Stomach (tissue), 9 donors: Measurements from ENCODE around the gene ANK2. TPM values are rescaled to one million over a fixed set of nuclear protein-coding genes. Genes with fewer than 3 reads are reported as not detected.
A peak's percentile ranks its signal among the peaks of the same experiment; 100 is the strongest.

Experiments
- DNase-seq, 2 donors: peaks; one replicate each; pipeline versions ENCODE4 v3.0.0 to v3.0.0-alpha.2; 2013 to 2019
- H3K27ac ChIP-seq, 5 donors: fragments of 200-600 bp in 4 of 5; sonication (generic) in 4 of 5; one replicate each; pipeline ENCODE4 v1.5.1; 2013 to 2019; ENCODE audit warnings: mild to moderate bottlenecking in 1 of 5, moderate library complexity in 1 of 5
- H3K27me3 ChIP-seq, 3 donors: fragments of 200-600 bp; sonication (generic); one replicate each; pipeline ENCODE4 v1.5.1; 2017 to 2019; ENCODE audit warnings: mixed run types in 1 of 3
- H3K36me3 ChIP-seq, 4 donors: fragments of 200-600 bp; sonication (generic); 1 replicate in 3 of 4; 2 replicates in 1 of 4; pipeline ENCODE4 v1.5.1; 2016 to 2019
- H3K4me1 ChIP-seq, 4 donors: fragments of 200-600 bp; sonication (generic); one replicate each; pipeline ENCODE4 v1.5.1; 2016 to 2019
- H3K4me3 ChIP-seq, 4 donors: fragments of 200-600 bp; sonication (generic) in 3 of 4; one replicate each; pipeline ENCODE4 v1.5.1; 2016 to 2019; ENCODE audit warnings: mild to moderate bottlenecking in 1 of 4
- H3K9me3 ChIP-seq, 4 donors: fragments of 200-600 bp; sonication (generic); one replicate each; pipeline ENCODE4 v1.5.1; 2016 to 2019
- EP300 ChIP-seq: sonication (generic); formaldehyde crosslinking; IDR thresholded peaks from one replicate; pipeline ENCODE4 v1.6.1; 2017; ENCODE audit warnings: antibody characterized with exemption
- POLR2A ChIP-seq, 4 donors: fragments of 450-650 bp; IDR thresholded peaks; one replicate each; pipeline ENCODE4 v1.6.1; 2016; ENCODE audit warnings: antibody characterized with exemption in 4 of 4, control low read depth in 2 of 4, mild to moderate bottlenecking in 1 of 4, moderate library complexity in 1 of 4
- POLR2AphosphoS5 ChIP-seq, 3 donors: sonication (generic); formaldehyde crosslinking; IDR thresholded peaks; one replicate each; pipeline ENCODE4 v1.6.1; 2016; ENCODE audit warnings: antibody characterized with exemption in 3 of 3
- WGBS, 5 donors: extraction: QIAGEN DNeasy Blood & Tissue Kit in 3 of 5; methylation state at CpG; one replicate each; pipeline versions ENCODE4 v1.1.5 to v1.1.7; 2013 to 2018; 5-methylcytosine and 5-hydroxymethylcytosine counted together
- intact Hi-C: fragments of 100-400 bp; cut with DNase I; formaldehyde crosslinking; loops from one replicate; pipeline ENCODE4 v1.15.1; 2023; ENCODE audit warnings: low total_unique reads
- polyA plus RNA-seq, 3 donors: library from polyadenylated mRNA; stranded (reverse); fragments of 200-250 nt; gene quantifications; one replicate each; pipeline ENCODE4 v1.2.3, GENCODE V29; 2013
- total RNA-seq, 5 donors: library from RNA; depleted of rRNA; stranded (reverse); fragments of >200 nt; gene quantifications; one replicate each; pipeline versions ENCODE4 v1.1.0 to v1.2.3, GENCODE V29; 2014 to 2016
- TF ChIP-seq, protein P1 (sequence below), 7 experiments: fragments of 450-650 bp in 4 of 7; fragments of 200-600 bp in 3 of 7; sonication (generic) in 3 of 7; IDR thresholded peaks; one replicate each; pipeline ENCODE4 v1.5.1; 2016 to 2019; ENCODE audit warnings: antibody characterized with exemption in 7 of 7, control low read depth in 2 of 7, mild to moderate bottlenecking in 1 of 7
- donor health status: healthy with polysubstance abuse.
- donor health status: Bipolar disorder and iron deficiency.
- donor health status: healthy.

The ANK2 gene
- total and polyA plus RNA-seq, 8 donors, result 1.9 to 123 (median 13.8) TPM

- Histone ChIP-seq H3K4me1 (peaks cover 0 to 6% (median 0%) of the 10 kb centered on the region in 4 donors), H3K27ac (no peak overlapping the region), H3K9me3 (no peaks in the 10 kb centered on the region), H3K27me3 (no peaks in the 10 kb centered on the region), H3K4me3 (no peak overlapping the region), H3K36me3 (peaks cover 0 to 9% (median 0%) of the 10 kb centered on the region in 4 donors)
- 71 to 92% (median 89%) methylated on average over 5 of the region's 5 CpGs for WGBS, 5 donors
- TF ChIP-seq, protein P1, sequence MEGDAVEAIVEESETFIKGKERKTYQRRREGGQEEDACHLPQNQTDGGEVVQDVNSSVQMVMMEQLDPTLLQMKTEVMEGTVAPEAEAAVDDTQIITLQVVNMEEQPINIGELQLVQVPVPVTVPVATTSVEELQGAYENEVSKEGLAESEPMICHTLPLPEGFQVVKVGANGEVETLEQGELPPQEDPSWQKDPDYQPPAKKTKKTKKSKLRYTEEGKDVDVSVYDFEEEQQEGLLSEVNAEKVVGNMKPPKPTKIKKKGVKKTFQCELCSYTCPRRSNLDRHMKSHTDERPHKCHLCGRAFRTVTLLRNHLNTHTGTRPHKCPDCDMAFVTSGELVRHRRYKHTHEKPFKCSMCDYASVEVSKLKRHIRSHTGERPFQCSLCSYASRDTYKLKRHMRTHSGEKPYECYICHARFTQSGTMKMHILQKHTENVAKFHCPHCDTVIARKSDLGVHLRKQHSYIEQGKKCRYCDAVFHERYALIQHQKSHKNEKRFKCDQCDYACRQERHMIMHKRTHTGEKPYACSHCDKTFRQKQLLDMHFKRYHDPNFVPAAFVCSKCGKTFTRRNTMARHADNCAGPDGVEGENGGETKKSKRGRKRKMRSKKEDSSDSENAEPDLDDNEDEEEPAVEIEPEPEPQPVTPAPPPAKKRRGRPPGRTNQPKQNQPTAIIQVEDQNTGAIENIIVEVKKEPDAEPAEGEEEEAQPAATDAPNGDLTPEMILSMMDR (IDR thresholded peaks at IDR 0.05), result no peak
- TF ChIP-seq POLR2AphosphoS5 (IDR thresholded peaks at IDR 0.05) (no peak), EP300 (no peak), POLR2A (IDR thresholded peaks at IDR 0.05) (no peak)
- intact Hi-C loops, result no loop called here
- DNase-seq, result no peak
Observed at GRCh38 chr4:113322736-113323135, 273.3 kb downstream of the ANK2 start.

- H3K27ac ChIP-seq, result no peak overlapping the region
- WGBS, 5 donors, result 75 to 79% (median 78%) methylated on average over 5 of the region's 5 CpGs
- no peaks in the 10 kb centered on the region for H3K9me3 ChIP-seq
- peaks cover 0 to 5% (median 0%) of the 10 kb centered on the region in 4 donors for H3K36me3 ChIP-seq
- no peaks in the 10 kb centered on the region for H3K27me3 ChIP-seq
- TF ChIP-seq, protein P1 (IDR thresholded peaks at IDR 0.05), result no peak
- no peak for TF ChIP-seq POLR2AphosphoS5 (IDR thresholded peaks at IDR 0.05)
- no peak for TF ChIP-seq EP300
- TF ChIP-seq POLR2A (IDR thresholded peaks at IDR 0.05), result no peak
- no peak overlapping the region for H3K4me3 ChIP-seq
- intact Hi-C loops, result no loop called here
- no peak for DNase-seq
- H3K4me1 ChIP-seq, result peaks cover 0 to 8% (median 0%) of the 10 kb centered on the region in 4 donors
Observed at GRCh38 chr4:113325876-113326615, 276.6 kb downstream of the ANK2 start.

DNA sequence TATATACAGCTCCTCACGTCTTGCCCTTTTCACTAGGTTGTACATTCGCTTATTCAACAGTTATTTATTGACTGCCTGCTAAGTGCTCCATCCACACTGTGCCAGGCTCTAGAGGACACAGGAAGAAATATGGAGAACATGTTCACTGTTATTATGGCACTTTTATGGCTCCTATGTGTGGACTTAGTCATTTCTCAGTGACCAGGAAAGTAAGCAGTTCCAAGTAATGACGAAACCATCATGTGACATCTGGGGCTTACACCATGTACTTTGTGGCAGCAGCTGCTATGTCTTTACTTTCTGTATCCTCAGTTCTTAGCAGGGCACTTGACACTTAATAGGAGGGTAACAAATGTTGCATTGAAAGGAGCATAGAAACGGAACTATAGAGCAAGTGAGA lies 278.0 kb downstream of the ANK2 start:
- no peaks in the 10 kb centered on the region for H3K27me3 ChIP-seq
- no peak overlapping the region for H3K4me3 ChIP-seq
- H3K36me3 ChIP-seq, result peaks cover 0 to 5% (median under 1%) of the 10 kb centered on the region in 4 donors
- 73 to 85% (median 79%) methylated on average over 4 of the region's 4 CpGs for WGBS, 5 donors
- peaks cover 0 to 11% (median 0%) of the 10 kb centered on the region in 4 donors for H3K4me1 ChIP-seq
- peak in 1 of 2 donors; percentile 47 for DNase-seq
- intact Hi-C loops, result no loop called here
- peak in 1 of 3 donors; percentile 67 for TF ChIP-seq POLR2AphosphoS5 (IDR thresholded peaks at IDR 0.05)
- TF ChIP-seq, protein P1 (IDR thresholded peaks at IDR 0.05), result no peak
- H3K9me3 ChIP-seq, result no peaks in the 10 kb centered on the region
- peak overlapping the region in 1 of 5 donors; percentile 68 for H3K27ac ChIP-seq

DNA sequence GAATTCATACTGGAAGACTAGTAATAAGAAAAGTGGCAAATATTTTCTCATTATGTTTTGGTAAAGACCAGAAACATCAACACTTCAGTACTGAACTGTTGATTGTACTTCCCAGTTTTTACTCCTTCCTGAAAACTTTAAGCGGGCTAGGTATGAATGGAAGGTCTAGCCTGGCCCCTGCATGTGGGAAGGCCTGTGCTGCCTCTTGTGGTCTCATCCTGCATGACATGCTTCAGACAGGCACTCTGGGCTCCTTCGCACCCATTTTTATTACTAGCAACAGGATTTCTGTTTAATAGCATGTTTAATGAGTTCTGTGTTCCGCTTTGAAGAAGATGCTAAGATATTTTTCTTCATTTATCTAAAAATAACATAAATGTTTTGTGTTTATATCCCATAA lies 279.1 kb downstream of the ANK2 start:
- 83 to 93% (median 92%) methylated on average over 3 of the region's 3 CpGs for WGBS, 5 donors
- DNase-seq, result peak in 1 of 2 donors; percentile 17
- intact Hi-C loops, result no loop called here
- Histone ChIP-seq H3K27ac (no peak overlapping the region), H3K9me3 (no peaks in the 10 kb centered on the region), H3K4me3 (no peak overlapping the region), H3K36me3 (peaks cover 0 to 5% (median 4%) of the 10 kb centered on the region in 4 donors), H3K4me1 (peaks cover 0 to 11% (median 0%) of the 10 kb centered on the region in 4 donors), H3K27me3 (no peaks in the 10 kb centered on the region)
- TF ChIP-seq, protein P1 (IDR thresholded peaks at IDR 0.05), result peak in 2 of 7 experiments; percentile 9 to 13
- no peak for TF ChIP-seq EP300
